Activated CD4-positive, alpha-beta T cell treated with anti-CD3 and anti-CD28 coated beads, Interleukin-2, amount 50 U/mL, for 16 hours (primary cell): ENCODE data around the gene UACA.
A peak's percentile ranks its signal among the peaks of the same experiment; 100 is the strongest.
"Not testable (repeated sequence)": the region's sequence is repeated elsewhere in the genome, so short reads cannot be mapped to it uniquely, and the experiment has no call there.

Experiments used
- DNase-seq: peaks from one replicate; pipeline ENCODE4 v3.0.0-alpha.2; 2020

Gene UACA

DNA sequence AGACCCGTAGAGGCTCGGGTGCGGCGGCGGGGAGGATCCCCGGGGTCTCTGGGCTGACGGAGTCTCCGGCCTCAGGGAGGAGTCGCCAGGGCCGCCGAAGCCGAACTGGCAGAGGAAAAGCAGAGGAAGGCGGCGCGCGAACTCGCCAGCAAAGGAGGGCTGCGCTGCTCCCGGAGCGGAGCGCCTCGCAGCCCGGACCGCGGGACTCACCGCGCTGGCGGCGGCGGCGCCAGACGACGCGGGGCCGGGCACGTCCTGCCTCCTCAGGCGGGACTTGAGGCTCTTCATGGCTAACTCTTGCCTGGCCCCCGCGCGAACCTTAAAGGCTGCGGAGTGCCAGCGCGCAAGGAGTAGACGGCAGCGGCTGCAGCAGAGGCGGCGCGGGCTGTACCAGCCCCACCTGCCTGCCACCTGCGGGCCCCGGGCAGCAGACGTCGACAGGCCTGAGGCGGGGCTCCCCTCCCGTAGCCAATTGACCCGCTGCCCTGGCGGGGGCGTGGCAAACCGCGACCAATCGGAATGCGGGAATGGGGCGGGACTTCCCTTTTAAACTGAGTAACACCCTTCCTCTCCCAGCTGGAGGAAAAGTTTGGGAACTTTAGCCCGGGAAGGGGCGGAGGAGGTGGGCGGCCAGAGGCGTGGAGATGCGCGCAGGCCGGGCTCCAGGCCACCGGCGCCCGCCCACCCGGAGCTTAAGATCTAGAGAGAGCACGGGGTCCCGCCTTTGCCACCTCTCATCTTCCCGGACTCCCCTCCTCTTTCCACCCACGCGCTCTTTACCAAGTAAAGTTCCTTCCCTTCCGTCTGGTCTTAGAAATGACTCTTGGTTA, at the start of gene UACA:
Gene UACA, minus strand, starts transcription at position 439 of the 830 bp plus-strand sequence. Its CDS starts 151 bp downstream, at position 288.
- DNase-seq: peak; percentile 85

DNA sequence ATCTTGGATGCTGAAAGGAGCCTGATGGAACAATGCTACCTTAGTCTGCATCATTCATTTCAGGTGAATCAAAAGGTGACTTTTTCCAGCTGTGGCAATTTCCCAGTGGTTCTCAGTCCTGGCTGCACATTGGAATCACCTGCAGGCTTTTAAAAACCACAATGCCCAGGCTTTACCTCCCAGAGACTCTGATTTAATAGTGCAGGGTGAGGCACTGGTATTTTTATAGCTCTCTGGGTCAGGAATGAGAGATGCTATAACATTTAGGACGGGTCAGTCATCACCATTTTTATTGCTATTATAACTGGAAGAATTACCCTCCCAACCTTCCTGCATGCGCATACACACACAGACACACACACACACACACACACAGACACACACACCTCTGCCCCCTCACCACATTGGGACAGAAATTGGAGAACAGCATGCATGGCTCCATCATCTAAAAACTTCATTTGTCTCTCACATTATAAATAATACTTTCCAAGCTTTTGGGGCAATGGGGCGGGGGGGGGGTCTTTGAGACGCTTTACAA, 49.5 kb upstream of the UACA start:
- no peak for DNase-seq

DNA sequence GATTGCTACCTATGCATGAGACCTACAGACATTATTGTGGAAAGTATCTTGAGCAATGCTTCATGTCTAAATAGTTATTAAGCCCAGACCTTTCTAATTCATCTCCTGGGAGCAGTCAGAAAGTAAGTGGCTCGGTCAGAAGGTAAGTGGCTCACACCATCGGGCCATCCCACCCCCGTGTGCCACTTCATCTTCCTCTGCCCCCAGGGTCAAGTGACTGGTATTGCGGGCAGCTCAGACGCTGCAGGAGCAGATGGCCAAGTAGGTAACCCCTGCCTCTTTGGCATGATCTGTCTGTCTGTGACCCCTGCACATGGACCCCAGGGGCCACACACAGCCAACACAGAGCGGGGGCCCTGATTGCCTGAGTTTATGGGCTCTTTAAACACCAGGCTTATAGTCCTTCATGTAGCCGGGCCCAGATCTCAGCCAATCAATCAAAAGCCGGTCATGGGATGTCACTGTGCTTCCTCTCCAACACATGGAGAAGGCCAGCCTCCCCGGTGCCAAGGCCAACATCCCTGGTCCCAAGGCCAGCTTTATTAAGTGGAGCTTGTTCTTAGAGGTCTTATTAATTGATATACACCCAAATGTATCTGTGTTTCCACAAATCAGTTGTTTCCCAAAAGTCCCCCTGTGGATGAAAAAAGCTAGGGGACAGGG, 47.7 kb upstream of the UACA start:
- no peak for DNase-seq

DNA sequence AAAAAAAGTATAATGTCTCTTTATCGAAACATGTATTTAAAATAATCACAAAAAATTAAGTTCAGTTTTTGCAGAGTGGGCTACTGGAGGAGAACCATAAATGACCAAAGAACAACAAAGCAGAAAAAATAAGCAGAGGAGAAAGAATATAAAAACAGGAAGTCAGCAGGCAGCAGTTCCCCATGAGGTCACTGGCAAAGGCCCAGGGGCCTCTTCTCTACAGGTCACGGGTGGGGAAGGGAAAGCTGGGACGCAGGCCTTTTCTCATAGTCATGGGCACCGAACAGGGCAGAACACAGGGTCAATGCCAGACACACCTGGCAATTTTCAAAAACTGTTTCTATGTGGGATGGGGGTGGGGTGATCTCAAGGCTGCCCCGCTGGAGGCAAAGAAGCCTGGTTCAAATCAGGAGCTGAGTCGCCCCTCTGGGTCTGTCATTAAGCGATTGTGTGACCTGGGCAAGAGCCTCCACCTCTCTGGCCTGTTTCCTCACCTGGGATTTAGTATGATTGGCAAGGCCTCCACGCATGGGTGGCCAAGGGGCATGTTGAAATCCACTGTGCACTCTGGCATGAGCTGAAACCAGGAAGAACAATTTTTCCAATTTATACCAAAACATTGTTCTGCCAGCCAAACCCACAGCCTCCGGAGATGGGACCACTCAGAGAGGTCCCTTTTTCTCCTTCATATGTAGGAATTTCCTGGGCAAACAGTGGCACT, 43.8 kb upstream of the UACA start:
- DNase-seq: no peak

DNA sequence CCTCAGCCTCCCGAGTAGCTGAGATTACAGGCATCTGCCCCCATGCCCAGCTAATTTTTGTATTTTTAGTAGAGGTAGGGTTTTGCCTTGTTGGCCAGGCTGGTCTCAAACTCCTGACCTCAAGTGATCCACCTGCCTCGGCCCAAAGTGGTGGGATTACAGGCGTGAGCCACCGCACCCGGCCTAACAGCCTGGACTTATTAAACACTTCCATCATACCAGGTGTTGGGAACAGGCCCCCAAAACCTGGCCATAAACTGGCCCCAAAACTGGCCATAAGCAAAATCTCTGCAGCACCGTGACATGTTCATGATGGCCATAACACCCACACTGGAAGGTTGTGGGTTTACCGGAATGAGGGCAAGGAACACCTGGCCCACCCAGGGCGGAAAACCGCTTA, 41.0 kb upstream of the UACA start:
- DNase-seq: not testable (repeated sequence)

GRCh38 chr15:70802629-70803028, 39.3 kb upstream of the UACA start:
- no peak for DNase-seq

DNA sequence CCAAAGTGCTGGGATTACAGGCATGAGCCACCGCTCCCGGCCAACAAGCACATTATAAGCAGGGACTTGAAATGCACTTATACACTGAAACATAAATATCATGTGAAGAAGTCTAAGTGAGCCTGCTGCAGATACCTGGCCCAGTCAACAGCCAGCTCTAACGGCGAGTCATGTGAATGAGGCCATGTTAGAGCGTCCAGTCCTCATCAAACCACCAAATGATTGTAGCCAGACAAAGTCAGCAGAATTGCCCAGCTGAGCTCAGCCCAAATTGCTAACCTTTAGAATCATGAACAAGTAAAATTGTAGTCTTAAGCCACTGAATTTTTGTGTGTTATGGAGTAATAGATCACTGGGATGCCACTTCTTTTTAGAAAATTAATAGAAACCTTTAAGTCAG, 37.8 kb upstream of the UACA start:
- no peak for DNase-seq

GRCh38 chr15:70799667-70800450, 36.5 kb upstream of the UACA start:
- DNase-seq: no peak

DNA sequence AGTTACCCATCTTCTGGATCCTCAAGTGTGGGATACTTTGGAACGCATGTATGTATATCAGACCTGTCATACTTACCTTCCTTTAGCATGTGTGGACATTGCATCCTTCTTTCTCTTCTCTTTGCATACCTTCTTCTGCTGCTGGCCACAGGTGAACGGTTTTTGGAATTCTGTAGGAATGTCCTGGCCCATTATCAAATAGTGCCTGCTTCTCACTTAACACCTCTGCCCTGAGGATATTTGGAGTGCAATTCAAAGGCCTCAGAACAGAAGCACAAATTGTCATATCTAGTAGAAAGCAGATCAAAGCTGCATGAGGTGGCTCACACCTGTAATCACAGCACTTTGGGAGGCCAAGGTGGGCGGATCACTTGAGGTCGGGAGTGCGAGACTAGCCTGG, 34.1 kb upstream of the UACA start:
- DNase-seq: no peak

DNA sequence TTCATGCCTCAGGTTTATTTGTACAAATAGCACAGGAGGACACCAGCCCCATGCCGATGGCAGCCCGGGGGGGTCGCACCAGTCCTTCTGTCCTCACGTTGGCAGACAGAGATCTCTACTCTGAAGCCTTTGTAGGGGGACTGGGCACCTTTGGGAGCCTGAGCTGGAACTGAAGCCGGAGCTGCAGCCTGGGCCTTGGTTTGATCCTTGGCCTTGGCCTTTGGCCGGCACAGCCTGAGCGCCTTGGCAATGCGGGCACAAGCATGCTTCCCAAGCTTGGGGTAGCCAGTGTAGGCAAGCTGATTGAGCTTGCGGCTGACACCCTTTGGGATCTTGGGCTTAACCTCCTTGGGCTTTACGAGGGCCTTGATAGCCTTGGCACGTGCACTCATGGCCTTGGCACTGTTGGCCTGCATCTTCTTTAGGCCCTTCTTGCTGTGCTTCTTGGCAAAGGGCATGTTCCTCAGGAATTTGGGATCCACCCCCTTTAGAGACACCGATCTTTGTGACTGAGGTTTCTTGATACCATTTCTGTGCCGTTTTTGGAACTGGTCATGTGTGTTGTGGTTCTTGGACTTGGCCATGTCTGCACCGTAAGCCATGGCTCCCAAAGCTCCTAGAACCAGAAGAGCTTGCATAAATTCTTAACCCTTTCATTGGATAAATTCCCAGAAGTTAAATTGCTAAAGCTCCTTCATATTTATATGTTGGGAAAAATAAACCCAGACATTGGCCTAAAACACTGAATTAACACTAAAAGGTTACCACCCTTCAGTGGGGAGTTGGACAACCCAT, 33.4 kb upstream of the UACA start:
- no peak for DNase-seq

DNA sequence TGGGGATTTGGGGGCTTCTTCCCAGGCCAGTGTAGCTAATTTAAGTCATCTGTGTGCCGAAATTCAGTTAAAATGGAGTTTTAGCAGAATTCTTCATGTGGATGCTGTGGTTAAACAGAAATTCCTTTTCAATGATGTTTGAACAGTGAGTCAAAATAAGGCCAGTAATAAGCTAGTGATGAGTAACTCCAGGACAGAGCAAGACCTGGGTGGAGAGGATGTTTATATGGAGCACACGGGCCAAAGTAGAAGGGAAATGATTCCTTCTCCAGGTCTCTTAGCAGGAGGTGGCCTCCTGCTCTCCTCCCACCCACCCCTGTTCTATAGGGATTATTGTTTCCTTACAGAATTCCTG, 31.9 kb upstream of the UACA start:
- DNase-seq: no peak

DNA sequence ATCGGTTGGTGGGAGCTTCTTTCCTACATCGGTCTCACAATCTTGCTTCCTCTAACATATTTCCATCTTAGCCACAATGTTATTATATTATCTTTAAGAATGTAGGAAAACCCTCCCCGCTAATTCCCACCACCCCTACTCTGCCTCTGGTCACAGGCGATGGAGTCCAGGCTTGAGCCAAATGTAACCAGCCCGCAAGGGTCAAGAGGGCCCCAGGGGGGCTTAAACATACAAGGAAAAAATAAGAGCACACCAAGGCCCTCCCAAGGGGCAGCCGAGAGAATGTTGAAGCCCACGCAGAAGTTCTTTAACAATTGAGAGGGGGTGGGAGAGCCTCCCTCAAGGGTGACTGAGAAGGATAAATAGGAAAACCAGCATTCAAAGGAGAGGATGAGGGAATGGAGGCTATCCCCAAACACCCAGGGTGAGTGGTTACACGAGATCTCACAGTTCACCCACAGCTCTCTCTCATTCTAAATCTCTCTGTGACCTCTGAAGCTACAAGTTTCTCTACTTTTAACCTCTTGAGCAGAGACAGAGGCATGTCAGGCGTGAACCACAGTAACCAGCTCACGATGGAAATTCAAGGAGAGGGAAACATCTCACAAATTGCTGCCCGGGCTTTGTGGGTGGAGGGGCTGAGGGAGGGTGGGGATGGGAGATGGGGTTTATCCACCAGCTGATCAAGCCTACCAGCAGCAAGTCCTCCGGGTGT, 31.4 kb upstream of the UACA start:
- DNase-seq: no peak

- DNase-seq: no peak
Observed at GRCh38 chr15:70793694-70794093, 30.3 kb upstream of the UACA start.

DNA sequence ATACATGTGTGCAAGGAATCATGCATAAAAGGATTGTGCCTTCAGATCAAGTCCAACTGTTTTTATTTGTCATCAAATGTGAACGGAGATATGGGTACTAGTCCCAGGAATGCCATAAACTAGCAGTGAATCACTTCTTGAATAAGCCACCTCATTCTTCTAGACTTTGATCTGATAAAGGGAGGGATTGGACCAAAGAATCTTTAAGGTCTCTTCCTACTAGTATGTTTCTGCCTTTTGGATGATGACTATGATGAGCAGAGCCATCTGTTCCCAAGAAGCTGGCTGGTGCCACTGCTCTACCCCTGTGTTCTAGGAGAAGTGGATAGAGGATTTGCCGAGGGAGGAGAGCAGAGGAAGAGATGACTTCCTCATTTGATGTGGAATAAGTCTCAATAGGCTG, 28.8 kb upstream of the UACA start:
- no peak for DNase-seq

DNA sequence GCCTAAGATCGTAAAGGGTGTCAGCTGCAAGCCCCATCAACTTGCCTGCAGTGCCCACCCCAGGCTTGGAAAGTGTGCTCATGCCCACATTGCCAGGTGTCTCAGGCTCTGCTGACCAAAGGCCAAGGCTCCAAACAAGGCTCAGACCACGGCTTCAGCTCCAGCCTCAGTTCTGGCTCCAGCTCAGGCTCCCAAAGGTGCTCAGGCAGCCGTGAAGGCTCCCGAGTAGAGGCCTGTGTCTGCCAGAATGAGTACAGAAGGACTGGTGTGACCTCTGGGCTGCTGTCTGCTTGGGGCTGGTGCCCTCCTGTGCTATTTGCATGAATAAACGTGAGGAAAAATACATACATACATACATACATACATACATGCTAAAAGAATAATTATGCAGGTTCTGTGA, 27.9 kb upstream of the UACA start:
- DNase-seq: no peak

- no peak for DNase-seq
Observed at GRCh38 chr15:70789213-70789612, 25.9 kb upstream of the UACA start.

DNA sequence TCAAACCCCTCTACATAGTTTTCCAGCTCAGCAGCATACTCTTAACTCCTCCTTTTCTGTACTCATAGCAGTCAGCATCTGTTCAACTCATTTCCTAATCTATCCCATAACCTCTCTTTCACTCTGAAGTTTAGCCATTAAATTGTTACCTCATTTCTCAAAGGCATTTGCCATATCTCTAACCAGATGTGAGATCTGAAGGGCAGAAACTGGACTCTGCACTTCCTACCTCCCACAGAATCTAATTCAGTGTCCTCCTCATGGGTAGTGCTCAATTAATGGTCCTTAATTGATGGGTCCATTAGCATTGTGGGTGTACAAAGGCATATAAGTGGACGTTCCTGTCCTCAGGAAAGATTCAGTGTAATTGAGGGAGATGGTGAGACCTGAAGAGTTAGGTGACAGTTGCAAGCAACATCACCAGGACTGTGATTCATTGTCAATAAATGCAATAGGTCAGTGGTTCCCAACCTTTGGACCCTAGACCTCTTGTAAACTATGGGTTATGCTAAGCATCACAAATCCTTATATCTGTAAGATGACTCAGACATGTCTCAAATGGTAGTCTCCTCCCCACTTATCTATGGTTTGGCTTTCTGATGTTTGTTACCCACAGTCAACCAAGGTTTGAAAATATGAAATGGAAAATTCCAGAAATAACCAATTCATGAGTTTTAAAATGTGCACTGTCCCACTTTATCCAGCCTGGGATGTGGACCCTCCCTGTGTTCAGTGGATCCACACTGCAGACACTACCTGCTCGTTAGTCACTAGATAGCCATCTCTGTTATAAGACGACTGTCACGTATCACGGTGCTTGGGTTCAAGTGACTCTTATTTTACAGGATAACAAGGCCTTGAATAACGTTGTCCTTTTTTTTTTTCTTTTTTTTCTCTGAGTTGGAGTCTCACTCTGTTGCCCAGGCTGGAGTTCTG, 25.0 kb upstream of the UACA start:
- DNase-seq: no peak

GRCh38 chr15:70786996-70787395, 23.6 kb upstream of the UACA start:
- DNase-seq: no peak

DNA sequence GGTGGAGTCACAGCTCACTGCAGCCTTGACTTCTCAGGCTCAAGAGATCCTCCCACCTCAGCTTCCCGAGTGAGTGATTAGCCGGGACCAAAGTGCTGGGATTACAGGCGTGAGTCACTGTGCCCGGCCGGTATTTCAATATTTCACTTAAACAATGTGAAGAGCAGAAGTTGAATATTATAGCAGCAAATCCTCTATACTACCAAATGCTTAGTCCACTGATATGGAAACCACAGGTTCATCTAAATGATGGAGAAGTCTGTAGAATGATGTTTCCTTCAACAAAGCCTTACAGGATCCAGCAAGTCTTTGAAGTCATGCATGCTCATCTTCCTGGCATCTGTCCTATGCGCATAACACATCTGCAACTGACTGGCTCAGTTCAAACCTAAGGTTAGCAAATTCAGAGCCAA, 20.3 kb upstream of the UACA start:
- DNase-seq: no peak

DNA sequence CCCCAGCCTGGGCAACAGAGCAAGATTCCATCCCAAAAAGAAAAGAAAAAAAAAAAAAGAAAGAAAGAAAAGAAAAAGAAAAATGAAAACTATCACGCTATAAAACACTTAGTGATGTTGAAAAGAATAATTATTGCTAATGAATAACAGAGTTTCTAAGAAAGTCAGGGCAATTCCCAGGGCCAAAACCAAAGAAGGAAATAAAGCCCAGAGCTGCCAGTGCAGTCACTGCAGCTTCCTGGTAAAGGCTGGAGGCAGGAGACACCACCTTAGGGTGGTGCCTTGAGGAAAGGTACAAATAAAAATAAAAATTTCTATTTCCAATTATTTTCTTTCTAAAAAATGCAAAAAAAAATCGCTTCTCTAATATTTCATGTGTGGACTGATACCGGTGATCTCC, 19.7 kb upstream of the UACA start:
- DNase-seq: no peak
